ENCODE results near the gene AOC3.

DNA sequence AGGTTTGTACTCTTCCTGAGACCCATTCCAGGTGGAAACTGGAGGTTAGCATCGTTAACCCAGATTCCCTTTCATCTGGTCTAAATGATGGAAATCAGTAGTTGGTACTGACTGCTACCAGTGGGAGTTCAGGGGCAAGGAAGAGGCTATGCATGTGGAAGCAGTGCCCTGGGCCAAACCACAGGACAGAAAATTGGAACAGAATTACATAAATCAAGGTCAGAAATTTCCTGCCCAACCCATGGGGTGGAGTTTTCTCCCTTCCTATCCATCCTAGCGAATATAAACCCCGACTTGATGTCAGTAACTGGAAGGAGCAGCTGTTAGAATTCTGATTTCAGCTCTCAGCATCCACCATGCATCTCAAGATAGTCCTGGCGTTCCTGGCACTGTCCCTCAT, 6.7 kb upstream of the AOC3 start, which contains the start of gene AOC2:
- no peak for TF ChIP-seq CTCF (IDR thresholded peaks at IDR 0.05)
- TF ChIP-seq POLR2A (IDR thresholded peaks at IDR 0.05) = no peak

Measured in adrenal gland (tissue), 5 donors.